Stomach (tissue), 9 donors: ENCODE results near the gene YBX1. TPM values are rescaled to one million over a fixed set of nuclear protein-coding genes. Genes with fewer than 3 reads are reported as not detected.

Experiments used
- DNase-seq, 2 donors: peaks; one replicate each; pipeline versions ENCODE4 v3.0.0 to v3.0.0-alpha.2; 2013 to 2019
- H3K27ac ChIP-seq, 5 donors: fragments of 200-600 bp in 4 of 5; sonication (generic) in 4 of 5; one replicate each; pipeline ENCODE4 v1.5.1; 2013 to 2019; ENCODE audit warnings: mild to moderate bottlenecking in 1 of 5, moderate library complexity in 1 of 5
- H3K27me3 ChIP-seq, 3 donors: fragments of 200-600 bp; sonication (generic); one replicate each; pipeline ENCODE4 v1.5.1; 2017 to 2019; ENCODE audit warnings: mixed run types in 1 of 3
- H3K36me3 ChIP-seq, 4 donors: fragments of 200-600 bp; sonication (generic); 1 replicate in 3 of 4; 2 replicates in 1 of 4; pipeline ENCODE4 v1.5.1; 2016 to 2019
- H3K4me1 ChIP-seq, 4 donors: fragments of 200-600 bp; sonication (generic); one replicate each; pipeline ENCODE4 v1.5.1; 2016 to 2019
- H3K4me3 ChIP-seq, 4 donors: fragments of 200-600 bp; sonication (generic) in 3 of 4; one replicate each; pipeline ENCODE4 v1.5.1; 2016 to 2019; ENCODE audit warnings: mild to moderate bottlenecking in 1 of 4
- H3K9me3 ChIP-seq, 4 donors: fragments of 200-600 bp; sonication (generic); one replicate each; pipeline ENCODE4 v1.5.1; 2016 to 2019
- EP300 ChIP-seq: sonication (generic); formaldehyde crosslinking; IDR thresholded peaks from one replicate; pipeline ENCODE4 v1.6.1; 2017; ENCODE audit warnings: antibody characterized with exemption
- POLR2A ChIP-seq, 4 donors: fragments of 450-650 bp; IDR thresholded peaks; one replicate each; pipeline ENCODE4 v1.6.1; 2016; ENCODE audit warnings: antibody characterized with exemption in 4 of 4, control low read depth in 2 of 4, mild to moderate bottlenecking in 1 of 4, moderate library complexity in 1 of 4
- POLR2AphosphoS5 ChIP-seq, 3 donors: sonication (generic); formaldehyde crosslinking; IDR thresholded peaks; one replicate each; pipeline ENCODE4 v1.6.1; 2016; ENCODE audit warnings: antibody characterized with exemption in 3 of 3
- WGBS, 5 donors: extraction: QIAGEN DNeasy Blood & Tissue Kit in 3 of 5; methylation state at CpG; one replicate each; pipeline versions ENCODE4 v1.1.5 to v1.1.7; 2013 to 2018; 5-methylcytosine and 5-hydroxymethylcytosine counted together
- intact Hi-C: fragments of 100-400 bp; cut with DNase I; formaldehyde crosslinking; loops from one replicate; pipeline ENCODE4 v1.15.1; 2023; ENCODE audit warnings: low total_unique reads
- polyA plus RNA-seq, 3 donors: library from polyadenylated mRNA; stranded (reverse); fragments of 200-250 nt; gene quantifications; one replicate each; pipeline ENCODE4 v1.2.3, GENCODE V29; 2013
- total RNA-seq, 5 donors: library from RNA; depleted of rRNA; stranded (reverse); fragments of >200 nt; gene quantifications; one replicate each; pipeline versions ENCODE4 v1.1.0 to v1.2.3, GENCODE V29; 2014 to 2016
- TF ChIP-seq, protein P1 (sequence below), 7 experiments: fragments of 450-650 bp in 4 of 7; fragments of 200-600 bp in 3 of 7; sonication (generic) in 3 of 7; IDR thresholded peaks; one replicate each; pipeline ENCODE4 v1.5.1; 2016 to 2019; ENCODE audit warnings: antibody characterized with exemption in 7 of 7, control low read depth in 2 of 7, mild to moderate bottlenecking in 1 of 7
- donor health status: healthy with polysubstance abuse.
- donor health status: Bipolar disorder and iron deficiency.
- donor health status: healthy.

The YBX1 gene
- total and polyA plus RNA-seq, 8 donors, result 201 to 844 (median 367) TPM

DNA sequence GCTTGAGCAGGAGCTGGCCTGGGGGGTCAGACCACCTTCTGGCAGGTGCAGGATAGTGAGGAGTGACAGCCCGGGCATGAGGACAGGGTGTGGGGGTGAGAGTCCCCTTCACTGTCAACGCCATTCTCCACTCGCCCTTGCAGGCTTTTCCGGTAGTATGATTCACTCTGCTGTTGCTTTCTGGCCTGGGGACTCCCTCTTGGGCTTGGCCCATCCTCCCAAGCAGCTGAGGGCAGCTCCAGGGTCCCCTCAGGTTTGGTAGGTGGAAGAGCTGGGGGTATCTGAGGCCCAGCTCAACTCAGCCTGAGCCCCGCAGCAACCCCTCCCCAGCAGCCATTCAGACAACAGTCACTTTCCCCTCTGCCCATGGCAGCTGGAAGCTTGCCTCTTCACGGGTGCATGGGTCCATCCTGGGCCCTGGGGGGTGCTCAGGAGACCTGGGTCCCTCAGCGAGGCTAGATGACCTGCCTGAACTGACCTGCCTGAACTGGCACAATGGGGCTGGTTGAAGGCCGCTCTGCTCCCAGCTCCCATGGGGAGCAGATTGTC, 56.5 kb downstream of the YBX1 start:
- Histone ChIP-seq H3K36me3 (no peaks in the 10 kb centered on the region), H3K4me1 (peaks cover 0 to 15% (median 0%) of the 10 kb centered on the region in 4 donors), H3K9me3 (no peaks in the 10 kb centered on the region), H3K27me3 (no peaks in the 10 kb centered on the region), H3K4me3 (no peak overlapping the region), H3K27ac (no peak overlapping the region)
- intact Hi-C loops, result no loop called here
- TF ChIP-seq POLR2AphosphoS5 (IDR thresholded peaks at IDR 0.05) (no peak), POLR2A (IDR thresholded peaks at IDR 0.05) (no peak), EP300 (no peak)
- TF ChIP-seq, protein P1, sequence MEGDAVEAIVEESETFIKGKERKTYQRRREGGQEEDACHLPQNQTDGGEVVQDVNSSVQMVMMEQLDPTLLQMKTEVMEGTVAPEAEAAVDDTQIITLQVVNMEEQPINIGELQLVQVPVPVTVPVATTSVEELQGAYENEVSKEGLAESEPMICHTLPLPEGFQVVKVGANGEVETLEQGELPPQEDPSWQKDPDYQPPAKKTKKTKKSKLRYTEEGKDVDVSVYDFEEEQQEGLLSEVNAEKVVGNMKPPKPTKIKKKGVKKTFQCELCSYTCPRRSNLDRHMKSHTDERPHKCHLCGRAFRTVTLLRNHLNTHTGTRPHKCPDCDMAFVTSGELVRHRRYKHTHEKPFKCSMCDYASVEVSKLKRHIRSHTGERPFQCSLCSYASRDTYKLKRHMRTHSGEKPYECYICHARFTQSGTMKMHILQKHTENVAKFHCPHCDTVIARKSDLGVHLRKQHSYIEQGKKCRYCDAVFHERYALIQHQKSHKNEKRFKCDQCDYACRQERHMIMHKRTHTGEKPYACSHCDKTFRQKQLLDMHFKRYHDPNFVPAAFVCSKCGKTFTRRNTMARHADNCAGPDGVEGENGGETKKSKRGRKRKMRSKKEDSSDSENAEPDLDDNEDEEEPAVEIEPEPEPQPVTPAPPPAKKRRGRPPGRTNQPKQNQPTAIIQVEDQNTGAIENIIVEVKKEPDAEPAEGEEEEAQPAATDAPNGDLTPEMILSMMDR (IDR thresholded peaks at IDR 0.05), result no peak
- DNase-seq, result no peak
- WGBS, 5 donors, result 83 to 91% (median 86%) methylated on average over 4 to 8 of the region's 8 CpGs

DNA sequence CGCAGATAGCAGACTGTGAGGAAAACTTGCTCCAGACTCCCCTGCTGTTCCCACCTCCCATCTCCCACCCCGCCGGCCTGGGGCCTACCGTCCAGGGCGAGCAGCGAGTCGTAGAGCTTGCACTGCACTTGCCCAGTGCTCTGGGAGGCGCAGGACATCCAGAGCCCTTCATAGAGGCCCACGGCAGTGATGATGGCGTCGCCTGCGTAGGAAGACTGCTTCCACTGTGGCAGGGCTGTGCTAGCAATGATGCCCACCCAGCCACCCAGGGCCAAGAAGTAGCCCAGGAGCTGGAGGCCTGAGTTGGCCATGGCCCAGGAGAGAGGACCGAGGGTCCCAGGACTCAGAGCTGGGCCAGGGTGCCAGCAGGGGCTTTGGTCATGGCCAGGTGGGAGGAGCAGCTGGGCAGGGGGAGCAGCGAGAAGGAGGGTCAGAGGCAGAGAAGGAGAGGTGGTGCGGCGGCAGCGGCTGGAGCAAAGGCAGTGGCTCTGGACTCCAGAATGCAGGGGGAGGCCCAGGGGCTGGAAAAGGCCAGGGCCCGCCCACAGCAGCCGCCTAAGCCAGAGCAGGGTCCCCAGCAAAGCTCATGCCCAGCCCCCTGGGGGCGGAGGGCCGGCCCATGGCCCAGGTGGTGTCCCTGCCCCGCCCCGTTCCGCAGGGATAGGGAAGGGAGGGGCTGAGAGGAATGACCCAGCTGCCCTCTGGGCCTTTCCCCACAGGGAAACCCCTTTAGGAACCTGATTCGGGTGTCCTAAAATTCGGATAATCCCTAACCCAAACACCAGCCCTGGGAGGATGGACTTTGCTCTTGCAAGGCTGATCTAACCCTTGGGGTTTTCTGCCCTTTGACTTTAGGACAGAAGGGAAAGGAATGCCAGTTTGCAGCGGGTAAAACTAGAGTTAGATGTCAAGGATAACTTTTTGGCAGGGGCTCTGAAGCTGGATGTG, 57.8 kb downstream of the YBX1 start, which contains the start of gene CLDN19:
CLDN19 (minus strand) TSS at position 484 of the 948 bp plus-strand sequence; CDS start at position 311, 173 bp downstream.
- TF ChIP-seq POLR2A (IDR thresholded peaks at IDR 0.05), result no peak
- TF ChIP-seq POLR2AphosphoS5 (IDR thresholded peaks at IDR 0.05), result no peak
- TF ChIP-seq EP300, result no peak
- TF ChIP-seq, protein P1 (IDR thresholded peaks at IDR 0.05), result no peak
- DNase-seq, result peak in 1 of 2 donors; percentile 58
- intact Hi-C loops, result loop anchor here (10.0 kb wide), 2 partner anchors 165 to 595 kb away; no protein-coding TSS in a partner anchor
- no peak within 1 kb of the TSS for H3K4me3 ChIP-seq
- H3K27ac ChIP-seq, result no peak within 1 kb of the TSS
- peaks cover 0 to 15% (median 0%) of the 10 kb centered on the region in 4 donors for H3K4me1 ChIP-seq
- no peaks in the 10 kb centered on the region for H3K27me3 ChIP-seq
- no peaks in the 10 kb centered on the region for H3K9me3 ChIP-seq
- 61 to 75% (median 67%) methylated on average over 17 to 27 of the region's 27 CpGs for WGBS, 5 donors
- no peaks in the 10 kb centered on the region for H3K36me3 ChIP-seq

DNA sequence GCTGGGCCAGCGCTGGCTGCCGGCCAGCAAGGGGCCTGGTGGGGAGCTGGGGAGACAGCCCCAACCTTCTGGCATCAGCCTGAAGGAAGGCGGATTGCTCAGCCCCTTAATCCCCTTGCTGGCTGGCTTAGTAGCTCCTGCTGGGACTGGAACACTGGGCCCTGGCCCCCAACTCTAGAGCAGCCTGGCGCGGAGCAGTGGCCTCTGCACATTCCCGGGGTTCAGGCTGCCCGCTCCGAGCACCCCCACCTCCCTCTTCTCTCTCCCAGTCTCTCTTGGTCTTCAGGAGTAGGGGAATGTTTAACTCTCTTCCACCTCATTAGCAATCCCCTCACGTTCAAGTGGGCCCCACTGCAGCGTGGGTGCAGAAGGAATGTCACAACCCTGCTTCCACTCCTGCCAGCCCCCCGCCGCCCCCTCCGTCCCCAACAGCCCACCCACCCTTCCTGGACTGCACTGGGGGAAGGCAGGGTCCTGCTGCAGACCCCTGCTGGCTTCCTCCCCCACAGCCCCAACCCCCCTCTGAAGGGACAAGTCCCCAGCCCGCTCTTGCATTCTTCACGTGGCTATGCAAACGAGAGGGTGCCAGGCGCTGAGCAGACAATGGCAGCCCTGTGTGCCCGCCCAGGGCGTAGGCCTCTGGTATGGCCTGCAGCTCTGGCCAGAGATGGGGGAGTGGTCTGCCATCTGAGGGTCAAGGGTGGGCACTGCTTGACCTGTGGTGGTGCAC, 58.8 kb downstream of the YBX1 start:
- peaks cover 0 to 15% (median 0%) of the 10 kb centered on the region in 4 donors for H3K4me1 ChIP-seq
- intact Hi-C loops, result loop anchor here (10.0 kb wide), 2 partner anchors 166 to 596 kb away; no protein-coding TSS in a partner anchor
- H3K9me3 ChIP-seq, result no peaks in the 10 kb centered on the region
- no peak for DNase-seq
- WGBS, 5 donors, result 65 to 73% (median 71%) methylated on average over 13 to 19 of the region's 19 CpGs
- H3K27ac ChIP-seq, result no peak overlapping the region
- TF ChIP-seq POLR2A (IDR thresholded peaks at IDR 0.05) (no peak), EP300 (no peak), POLR2AphosphoS5 (IDR thresholded peaks at IDR 0.05) (no peak)
- TF ChIP-seq, protein P1 (IDR thresholded peaks at IDR 0.05), result no peak
- no peak overlapping the region for H3K4me3 ChIP-seq
- peaks cover 0 to 5% (median 4%) of the 10 kb centered on the region in 4 donors for H3K36me3 ChIP-seq
- no peaks in the 10 kb centered on the region for H3K27me3 ChIP-seq

DNA sequence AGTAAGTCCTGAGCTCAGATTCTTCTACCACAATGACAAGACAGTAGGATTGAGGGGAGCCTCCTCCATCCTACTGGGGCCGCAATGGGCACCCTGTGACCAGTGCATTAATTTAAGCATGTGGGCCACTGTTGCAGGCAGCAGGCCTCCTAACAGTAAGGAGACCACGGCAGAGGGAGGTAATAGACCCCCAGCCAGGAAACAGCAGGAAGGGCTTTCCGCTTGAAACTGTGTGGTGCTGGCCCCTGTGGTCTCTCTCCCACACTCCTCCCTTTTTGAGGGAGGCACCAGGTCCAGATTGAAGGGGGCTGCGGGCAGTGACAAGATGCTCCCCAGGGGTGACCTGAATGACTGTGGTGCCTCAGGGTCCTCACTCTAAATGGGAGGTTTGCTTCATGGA, 59.5 kb downstream of the YBX1 start:
- no peaks in the 10 kb centered on the region for H3K27me3 ChIP-seq
- H3K36me3 ChIP-seq, result peaks cover 0 to 12% (median 11%) of the 10 kb centered on the region in 4 donors
- 60 to 93% (median 90%) methylated on average over 1 to 4 of the region's 4 CpGs for WGBS, 5 donors
- no peaks in the 10 kb centered on the region for H3K9me3 ChIP-seq
- H3K4me1 ChIP-seq, result peaks cover 0 to 15% (median 0%) of the 10 kb centered on the region in 4 donors
- H3K4me3 ChIP-seq, result no peak overlapping the region
- H3K27ac ChIP-seq, result no peak overlapping the region
- no peak for DNase-seq
- intact Hi-C loops, result loop anchor here (10.0 kb wide), 2 partner anchors 167 to 597 kb away; no protein-coding TSS in a partner anchor
- TF ChIP-seq, protein P1 (IDR thresholded peaks at IDR 0.05), result no peak
- TF ChIP-seq POLR2A (IDR thresholded peaks at IDR 0.05) (no peak), EP300 (no peak), POLR2AphosphoS5 (IDR thresholded peaks at IDR 0.05) (no peak)
